ENCODE data around the gene MPPE1. TPM values are rescaled to one million over a fixed set of nuclear protein-coding genes. Genes with fewer than 3 reads are reported as not detected.

Gene MPPE1
- total RNA-seq, 1 donor from 2014 or later = 67.0 TPM

GRCh38 chr18:11944786-11945185, 36.7 kb upstream of the MPPE1 start:
- Histone ChIP-seq H3K4me3 (no peak overlapping the region), H3K27me3 (no peaks in the 10 kb centered on the region), H3K27ac (no peak overlapping the region), H3K4me1 (peaks cover 29% of the 10 kb centered on the region), H3K9me3 (no peaks in the 10 kb centered on the region), H3K36me3 (no peaks in the 10 kb centered on the region)
- TF ChIP-seq CTCF (IDR thresholded peaks at IDR 0.05) = no peak
- DNase-seq = no peak
- no peak for ATAC-seq
- intact Hi-C loops (cut with DNase I) = no loop called here

- Histone ChIP-seq H3K9me3 (no peaks in the 10 kb centered on the region), H3K36me3 (no peaks in the 10 kb centered on the region), H3K4me1 (peaks cover 28% of the 10 kb centered on the region), H3K27me3 (no peaks in the 10 kb centered on the region), H3K4me3 (no peak overlapping the region), H3K27ac (no peak overlapping the region)
- DNase-seq = no peak
- intact Hi-C loops (cut with DNase I) = no loop called here
- no peak for ATAC-seq
- TF ChIP-seq CTCF (IDR thresholded peaks at IDR 0.05) = no peak
Measured at GRCh38 chr18:11944252-11944651, 36.1 kb upstream of the MPPE1 start.

GRCh38 chr18:11943551-11943950, 35.4 kb upstream of the MPPE1 start:
- DNase-seq = no peak
- Histone ChIP-seq H3K27me3 (no peaks in the 10 kb centered on the region), H3K36me3 (no peaks in the 10 kb centered on the region), H3K9me3 (no peaks in the 10 kb centered on the region), H3K4me3 (no peak overlapping the region), H3K27ac (no peak overlapping the region), H3K4me1 (peaks cover 21% of the 10 kb centered on the region)
- TF ChIP-seq CTCF (IDR thresholded peaks at IDR 0.05) = no peak
- no peak for ATAC-seq
- intact Hi-C loops (cut with DNase I) = no loop called here

GRCh38 chr18:11940956-11941355, 32.8 kb upstream of the MPPE1 start:
- Histone ChIP-seq H3K27me3 (no peaks in the 10 kb centered on the region), H3K4me1 (no peaks in the 10 kb centered on the region), H3K4me3 (no peak overlapping the region), H3K27ac (no peak overlapping the region), H3K36me3 (no peaks in the 10 kb centered on the region), H3K9me3 (no peaks in the 10 kb centered on the region)
- DNase-seq = no peak
- no peak for ATAC-seq
- intact Hi-C loops (cut with DNase I) = no loop called here
- TF ChIP-seq CTCF (IDR thresholded peaks at IDR 0.05) = no peak

GRCh38 chr18:11937874-11938478, 29.9 kb upstream of the MPPE1 start:
- no peaks in the 10 kb centered on the region for H3K4me1 ChIP-seq
- intact Hi-C loops (cut with DNase I) = loop anchor here (10.0 kb wide), 1 partner anchor 57 kb away; no protein-coding TSS in a partner anchor
- H3K27me3 ChIP-seq = no peaks in the 10 kb centered on the region
- TF ChIP-seq CTCF (IDR thresholded peaks at IDR 0.05) = peak; percentile 81
- H3K4me3 ChIP-seq = no peak overlapping the region
- H3K36me3 ChIP-seq = no peaks in the 10 kb centered on the region
- ATAC-seq (peak; percentile 92), DNase-seq (peak; percentile 81)
- H3K9me3 ChIP-seq = no peaks in the 10 kb centered on the region
- H3K27ac ChIP-seq = no peak overlapping the region

- Histone ChIP-seq H3K9me3 (no peaks in the 10 kb centered on the region), H3K27me3 (no peaks in the 10 kb centered on the region), H3K36me3 (no peaks in the 10 kb centered on the region), H3K27ac (no peak overlapping the region), H3K4me3 (no peak overlapping the region), H3K4me1 (no peaks in the 10 kb centered on the region)
- DNase-seq = no peak
- intact Hi-C loops (cut with DNase I) = loop anchor here (10.0 kb wide), 1 partner anchor 62 kb away; no protein-coding TSS in a partner anchor
- no peak for ATAC-seq
- no peak for TF ChIP-seq CTCF (IDR thresholded peaks at IDR 0.05)
Measured at GRCh38 chr18:11932393-11932792, 24.3 kb upstream of the MPPE1 start.

Measured in upper lobe of right lung (tissue), 1 donor.